HUES6 (cell line): Measurements from ENCODE around the gene TOLLIP.

ENCODE experiments used
- H3K27ac ChIP-seq: 2 replicates; pipeline ENCODE4 v1.7.0; 2013; ENCODE audit warnings: low read depth, mild to moderate bottlenecking, low read length, inconsistent platforms
- H3K27me3 ChIP-seq: 2 replicates; pipeline ENCODE4 v1.6.1; 2013; ENCODE audit warnings: low read length; ENCODE audit not compliant: control insufficient read depth, insufficient read depth
- H3K36me3 ChIP-seq: 2 replicates; pipeline ENCODE4 v1.6.1; 2013; ENCODE audit warnings: low read length; ENCODE audit not compliant: control insufficient read depth, insufficient read depth
- H3K4me1 ChIP-seq: 2 replicates; pipeline ENCODE4 v1.6.1; 2013; ENCODE audit warnings: low read length; ENCODE audit not compliant: control insufficient read depth, insufficient read depth
- H3K4me3 ChIP-seq: 2 replicates; pipeline ENCODE4 v1.5.1; 2013; ENCODE audit warnings: low read depth, low read length
- H3K9ac ChIP-seq: one replicate; pipeline ENCODE4 v1.6.1; 2013; ENCODE audit warnings: mild to moderate bottlenecking, low read length
- H3K9me3 ChIP-seq: 2 replicates; pipeline ENCODE4 v1.6.1; 2013; ENCODE audit warnings: low read depth, low read length; ENCODE audit not compliant: control insufficient read depth, insufficient read depth

Gene TOLLIP

GRCh38 chr11:1302461-1303125, 6.8 kb downstream of the TOLLIP start:
- 0 out of 2 replicates have a peak overlapping the region, but pooled peaks have one; percentile 14 for H3K27ac ChIP-seq
- H3K36me3 ChIP-seq = peaks cover 12% of the 10 kb centered on the region
- no peaks in the 10 kb centered on the region for H3K9me3 ChIP-seq
- H3K27me3 ChIP-seq = no peaks in the 10 kb centered on the region
- H3K9ac ChIP-seq = no peak overlapping the region
- no peak overlapping the region; the same call in 1 of the 2 replicates for H3K4me3 ChIP-seq
- peaks cover 31% of the 10 kb centered on the region for H3K4me1 ChIP-seq

GRCh38 chr11:1302041-1302460, 7.4 kb downstream of the TOLLIP start:
- Histone ChIP-seq H3K4me3 (no peak overlapping the region), H3K27me3 (no peaks in the 10 kb centered on the region), H3K4me1 (peaks cover 31% of the 10 kb centered on the region), H3K9ac (no peak overlapping the region), H3K36me3 (peaks cover 12% of the 10 kb centered on the region), H3K27ac (no peak overlapping the region), H3K9me3 (no peaks in the 10 kb centered on the region)

- Histone ChIP-seq H3K27me3 (no peaks in the 10 kb centered on the region), H3K9ac (no peak overlapping the region), H3K27ac (no peak overlapping the region), H3K4me1 (peaks cover 31% of the 10 kb centered on the region), H3K4me3 (no peak overlapping the region), H3K36me3 (peaks cover 12% of the 10 kb centered on the region), H3K9me3 (no peaks in the 10 kb centered on the region)
Measured at GRCh38 chr11:1301220-1302000, 8.0 kb downstream of the TOLLIP start.

GRCh38 chr11:1300569-1301187, 8.8 kb downstream of the TOLLIP start:
- H3K27me3 ChIP-seq = no peaks in the 10 kb centered on the region
- peaks cover 31% of the 10 kb centered on the region for H3K4me1 ChIP-seq
- H3K9me3 ChIP-seq = no peaks in the 10 kb centered on the region
- peaks cover 11% of the 10 kb centered on the region for H3K36me3 ChIP-seq
- H3K27ac ChIP-seq = no peak overlapping the region
- no peak overlapping the region for H3K9ac ChIP-seq
- no peak overlapping the region for H3K4me3 ChIP-seq

- Histone ChIP-seq H3K4me1 (peaks cover 31% of the 10 kb centered on the region), H3K9ac (no peak overlapping the region), H3K36me3 (peaks cover 11% of the 10 kb centered on the region), H3K9me3 (no peaks in the 10 kb centered on the region), H3K4me3 (no peak overlapping the region), H3K27me3 (no peaks in the 10 kb centered on the region), H3K27ac (no peak overlapping the region)
Measured at GRCh38 chr11:1300121-1300520, 9.3 kb downstream of the TOLLIP start.

GRCh38 chr11:1299621-1300020, 9.8 kb downstream of the TOLLIP start:
- no peak overlapping the region for H3K4me3 ChIP-seq

GRCh38 chr11:1298695-1299492, 10.5 kb downstream of the TOLLIP start:
- H3K9ac ChIP-seq = no peak overlapping the region
- H3K9me3 ChIP-seq = no peaks in the 10 kb centered on the region
- no peaks in the 10 kb centered on the region for H3K27me3 ChIP-seq
- H3K4me3 ChIP-seq = no peak overlapping the region
- peaks cover 31% of the 10 kb centered on the region for H3K4me1 ChIP-seq
- peaks cover 13% of the 10 kb centered on the region for H3K36me3 ChIP-seq
- H3K27ac ChIP-seq = no peak overlapping the region

More at GRCh38 chr11:1299621-1300020, 9.8 kb downstream of the TOLLIP start:
- H3K4me1 ChIP-seq = peaks cover 31% of the 10 kb centered on the region
- H3K9me3 ChIP-seq = no peaks in the 10 kb centered on the region
- H3K36me3 ChIP-seq = peaks cover 13% of the 10 kb centered on the region
- no peak overlapping the region for H3K27ac ChIP-seq
- no peak overlapping the region for H3K9ac ChIP-seq
- H3K27me3 ChIP-seq = no peaks in the 10 kb centered on the region

GRCh38 chr11:1297576-1298473, 11.6 kb downstream of the TOLLIP start:
- no peaks in the 10 kb centered on the region for H3K9me3 ChIP-seq
- no peak overlapping the region for H3K27ac ChIP-seq
- H3K9ac ChIP-seq = no peak overlapping the region
- H3K4me3 ChIP-seq = no peak overlapping the region
- H3K4me1 ChIP-seq = peaks cover 23% of the 10 kb centered on the region
- peaks cover 16% of the 10 kb centered on the region for H3K36me3 ChIP-seq
- no peaks in the 10 kb centered on the region for H3K27me3 ChIP-seq

GRCh38 chr11:1297011-1297575, 12.3 kb downstream of the TOLLIP start:
- H3K36me3 ChIP-seq = peaks cover 16% of the 10 kb centered on the region

GRCh38 chr11:1296287-1296686, 13.1 kb downstream of the TOLLIP start:
- H3K4me1 ChIP-seq = peaks cover 14% of the 10 kb centered on the region; the same call in 1 of the 2 replicates
- H3K9ac ChIP-seq = no peak overlapping the region
- no peaks in the 10 kb centered on the region for H3K9me3 ChIP-seq
- H3K36me3 ChIP-seq = peaks cover 16% of the 10 kb centered on the region
- no peak overlapping the region for H3K27ac ChIP-seq
- H3K27me3 ChIP-seq = no peaks in the 10 kb centered on the region
- no peak overlapping the region for H3K4me3 ChIP-seq

More at GRCh38 chr11:1297011-1297575, 12.3 kb downstream of the TOLLIP start:
- Histone ChIP-seq H3K9me3 (no peaks in the 10 kb centered on the region), H3K4me1 (peaks cover 16% of the 10 kb centered on the region; the same call in 1 of the 2 replicates), H3K27me3 (no peaks in the 10 kb centered on the region), H3K9ac (no peak overlapping the region), H3K4me3 (no peak overlapping the region), H3K27ac (no peak overlapping the region)
